CD4-positive, alpha-beta T cell treated with Interleukin-10 for 1 hour (primary cell): ENCODE data around the gene RGPD5.
"Not testable (repeated sequence)": the region's sequence is repeated elsewhere in the genome, so short reads cannot be mapped to it uniquely, and the experiment has no call there.

Source experiments
- DNase-seq: peaks from one replicate; pipeline ENCODE4 v3.0.0-alpha.2; 2020

RGPD5 gene

GRCh38 chr2:109894141-109894540, 100.0 kb downstream of the RGPD5 start:
- DNase-seq: not testable (repeated sequence)

GRCh38 chr2:109895090-109895869, 101.2 kb downstream of the RGPD5 start:
- not testable (repeated sequence) for DNase-seq

- not testable (repeated sequence) for DNase-seq
Observed at GRCh38 chr2:109896212-109896611, 102.1 kb downstream of the RGPD5 start.

GRCh38 chr2:109897769-109898461, 103.8 kb downstream of the RGPD5 start:
- DNase-seq: not testable (repeated sequence)

GRCh38 chr2:109898462-109899336, 104.6 kb downstream of the RGPD5 start, which contains the start of gene LIMS3:
Gene LIMS3 (plus strand): TSS chr2:109898688. CDS start chr2:109898729, 41 bp downstream.
- not testable (repeated sequence) for DNase-seq

- not testable (repeated sequence) for DNase-seq
Observed at GRCh38 chr2:109905796-109906195, 111.7 kb downstream of the RGPD5 start.
